Measurements from ENCODE around the gene GTF2A1.
"Not testable (repeated sequence)": the region's sequence is repeated elsewhere in the genome, so short reads cannot be mapped to it uniquely, and the experiment has no call there.

Gene GTF2A1

DNA sequence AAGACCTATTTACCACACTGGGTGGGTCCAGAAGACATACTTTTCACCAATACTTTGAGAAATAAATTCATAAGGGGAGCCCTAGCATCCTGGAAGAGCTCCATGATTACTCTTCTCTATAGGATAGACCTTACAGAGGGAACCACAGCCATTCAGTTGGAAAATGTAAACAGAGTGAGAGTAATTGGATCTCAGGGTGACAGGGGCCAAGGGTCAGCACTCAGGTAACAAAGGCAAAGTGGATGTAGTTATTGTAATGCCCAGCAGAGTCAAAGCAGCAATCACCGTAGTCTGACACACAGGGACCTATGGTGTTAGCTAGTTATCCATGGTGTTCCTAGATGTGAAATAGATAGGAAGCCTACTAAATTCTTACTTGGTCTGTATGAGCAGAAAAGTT is 10.8 kb upstream of the GTF2A1 start:
- no peak for DNase-seq (ENCODE audit: low spot score)

DNA sequence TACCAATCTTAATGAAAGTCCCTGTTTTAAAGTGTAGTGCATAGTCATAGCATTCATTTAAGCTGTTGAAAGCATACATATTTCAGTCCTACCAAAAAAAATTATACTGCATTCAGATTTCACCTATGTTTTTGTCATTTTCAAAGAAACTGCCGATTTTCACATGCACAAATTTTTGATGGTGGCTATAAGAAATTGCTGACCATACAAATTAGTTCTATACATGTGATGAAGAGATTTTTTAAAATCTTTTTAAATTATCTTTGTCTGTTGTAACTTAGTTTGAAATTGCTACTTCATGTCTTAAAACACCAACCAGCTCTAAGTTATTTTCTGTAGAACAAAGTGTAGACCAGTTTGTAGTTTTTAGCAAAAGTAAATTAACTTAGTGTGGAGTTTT is 3.5 kb upstream of the GTF2A1 start:
- no peak for DNase-seq (ENCODE audit: low spot score)

- DNase-seq (ENCODE audit: low spot score), result not testable (repeated sequence)
These were observed 3.0 kb upstream of the GTF2A1 start for GRCh38 chr14:81223788-81224187.

DNA sequence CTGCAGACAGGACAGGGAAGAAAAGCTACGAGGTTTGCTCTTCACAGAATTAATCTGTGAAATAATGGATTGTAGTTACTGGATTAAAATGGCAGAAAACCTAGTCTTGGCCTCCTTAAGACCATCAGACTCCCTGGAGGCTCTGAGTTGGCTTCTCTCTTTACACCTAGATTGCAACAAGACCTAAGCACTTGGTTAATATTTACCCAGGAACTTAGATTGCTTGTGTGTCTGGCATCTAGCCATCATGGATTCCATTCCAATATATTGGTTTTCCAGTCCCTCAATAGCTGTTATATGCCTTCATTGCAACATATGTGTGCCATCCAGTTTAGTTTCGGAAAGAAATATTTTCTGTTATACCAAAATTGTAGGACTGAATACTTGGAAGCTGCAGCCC is 1.9 kb upstream of the GTF2A1 start:
- no peak for DNase-seq (ENCODE audit: low spot score)

- DNase-seq (ENCODE audit: low spot score), result no peak
These were observed 1.4 kb upstream of the GTF2A1 start for GRCh38 chr14:81222126-81222525.

- no peak for DNase-seq (ENCODE audit: low spot score)
These were observed 882 bp upstream of the GTF2A1 start for GRCh38 chr14:81221579-81222102.

GRCh38 chr14:81220580-81220829 is 254 bp downstream of the GTF2A1 start:
- DNase-seq (ENCODE audit: low spot score), result no peak

GRCh38 chr14:81219759-81220579 is 790 bp downstream of the GTF2A1 start:
- DNase-seq (ENCODE audit: low spot score), result peak; percentile 55

DNA sequence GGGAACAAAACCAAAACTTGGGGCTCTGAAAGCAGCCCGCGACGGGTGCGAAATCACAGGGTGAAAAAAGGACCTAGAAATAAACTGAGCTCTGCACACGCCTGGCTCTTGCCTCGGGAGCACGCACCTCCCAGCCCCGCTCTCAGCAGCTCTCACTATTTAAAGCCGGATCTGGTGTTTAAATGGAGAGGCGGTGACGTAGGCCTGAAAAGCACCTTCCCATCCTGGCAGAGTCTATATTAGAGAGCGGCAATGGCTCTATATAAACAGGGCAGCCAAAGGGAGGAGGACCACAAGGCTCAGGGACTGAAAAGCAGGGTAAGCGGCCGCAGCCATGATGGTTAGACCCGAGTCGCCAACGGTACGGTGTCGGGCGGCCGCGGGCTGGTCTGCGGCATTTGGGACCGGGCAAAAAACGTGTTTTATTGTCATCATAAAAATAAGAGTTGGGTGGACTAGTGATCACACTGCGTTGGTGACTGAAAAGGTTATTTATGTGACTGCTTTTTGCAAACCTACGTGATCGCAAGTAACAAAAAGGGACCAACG is 1.5 kb downstream of the GTF2A1 start:
- peak; percentile 87 for DNase-seq (ENCODE audit: low spot score)

DNA sequence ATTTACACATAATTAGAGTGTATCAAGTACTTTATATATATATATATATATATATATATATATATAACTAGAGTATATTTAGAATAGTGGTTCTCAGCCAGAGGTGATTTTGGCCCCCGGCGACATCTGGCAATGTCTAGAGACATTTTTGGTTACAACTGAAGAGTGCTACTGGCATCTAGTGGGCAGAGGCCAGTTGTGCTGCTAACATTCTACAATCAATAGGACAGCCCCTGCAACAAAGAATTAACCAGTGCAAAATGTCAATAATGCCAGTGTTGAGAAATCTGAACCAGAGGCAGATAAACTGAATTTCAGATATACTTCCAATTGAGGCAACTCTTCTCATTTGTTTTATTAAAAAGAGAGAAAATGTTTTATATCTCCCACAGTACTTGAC is 8.9 kb downstream of the GTF2A1 start:
- DNase-seq (ENCODE audit: low spot score), result peak; percentile 16

DNA sequence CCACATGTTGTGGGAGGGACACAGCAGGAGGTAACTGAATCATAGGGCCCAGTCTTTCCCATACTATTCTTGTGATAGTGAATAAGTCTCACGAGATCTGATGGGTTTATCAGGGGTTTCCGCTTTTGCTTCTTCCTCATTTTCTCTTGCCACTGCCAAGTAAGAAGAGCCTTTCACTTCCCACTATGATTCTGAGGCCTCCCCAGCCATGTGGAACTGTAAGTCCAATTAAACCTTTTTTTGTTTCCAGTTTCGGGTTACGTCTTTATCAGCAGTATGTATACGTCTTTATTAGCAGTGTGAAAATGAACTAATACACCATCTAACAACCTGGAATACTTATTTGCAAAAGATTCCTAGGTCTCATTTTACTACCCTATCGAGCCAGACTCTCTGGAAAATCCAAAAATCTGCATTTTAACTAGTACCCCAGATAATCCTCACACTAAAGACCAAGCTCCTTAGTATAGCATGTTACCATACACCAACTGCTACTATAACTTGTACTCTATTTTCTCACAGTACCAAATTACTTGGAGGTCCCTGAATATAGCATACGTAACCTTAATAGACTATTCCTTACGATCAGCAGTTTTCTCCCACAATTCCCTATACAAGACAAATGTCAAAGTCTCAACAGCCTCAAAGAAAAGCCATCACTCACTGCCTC is 11.5 kb downstream of the GTF2A1 start:
- DNase-seq (ENCODE audit: low spot score), result no peak

DNA sequence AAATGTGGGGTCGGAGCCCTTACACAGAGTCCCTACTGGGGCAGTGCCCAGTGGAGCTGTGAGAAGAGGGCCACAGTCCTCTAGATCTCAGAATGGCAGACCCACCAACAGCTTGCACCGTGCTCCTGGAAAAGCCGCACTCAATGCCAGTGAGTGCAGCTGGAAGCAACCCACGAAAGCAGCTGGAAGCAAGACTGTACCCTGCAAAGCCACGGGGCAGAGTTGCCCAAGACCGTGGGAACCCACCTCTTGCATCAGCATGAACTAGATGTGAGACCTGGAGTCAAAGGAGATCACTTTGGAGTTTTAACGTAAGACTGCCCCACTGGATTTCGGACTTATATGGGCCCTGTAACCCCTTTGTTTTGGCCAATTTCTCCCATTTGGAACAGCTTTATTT is 12.3 kb downstream of the GTF2A1 start:
- no peak for DNase-seq (ENCODE audit: low spot score)

GRCh38 chr14:81206115-81206514 is 14.6 kb downstream of the GTF2A1 start:
- DNase-seq (ENCODE audit: low spot score), result peak; percentile 5

DNA sequence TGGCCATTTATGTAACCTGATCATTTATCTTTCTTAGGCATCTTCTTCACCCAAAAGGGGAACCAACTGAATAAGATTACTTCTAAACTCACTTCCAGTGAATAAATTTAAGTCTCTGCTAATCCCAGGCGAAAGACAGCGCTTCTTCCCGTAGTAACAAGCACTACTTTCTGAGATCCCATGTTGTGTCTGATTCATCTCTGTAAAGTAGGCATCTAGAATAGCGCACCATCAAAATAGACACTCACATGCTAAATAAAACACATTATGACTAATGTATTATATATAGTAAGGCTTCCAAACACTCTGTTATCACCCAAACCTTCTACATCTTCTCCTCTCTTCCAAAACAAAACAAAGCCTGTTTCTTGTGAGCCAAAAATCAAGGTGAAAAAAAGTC is 15.1 kb downstream of the GTF2A1 start:
- no peak for DNase-seq (ENCODE audit: low spot score)

GRCh38 chr14:81200054-81200453 is 20.7 kb downstream of the GTF2A1 start:
- no peak for DNase-seq (ENCODE audit: low spot score)

GRCh38 chr14:81199084-81199483 is 21.7 kb downstream of the GTF2A1 start:
- DNase-seq (ENCODE audit: low spot score), result no peak

- DNase-seq (ENCODE audit: low spot score), result no peak
These were observed 22.1 kb downstream of the GTF2A1 start for GRCh38 chr14:81198651-81199050.

GRCh38 chr14:81193924-81194633 is 26.7 kb downstream of the GTF2A1 start:
- DNase-seq (ENCODE audit: low spot score), result no peak

DNA sequence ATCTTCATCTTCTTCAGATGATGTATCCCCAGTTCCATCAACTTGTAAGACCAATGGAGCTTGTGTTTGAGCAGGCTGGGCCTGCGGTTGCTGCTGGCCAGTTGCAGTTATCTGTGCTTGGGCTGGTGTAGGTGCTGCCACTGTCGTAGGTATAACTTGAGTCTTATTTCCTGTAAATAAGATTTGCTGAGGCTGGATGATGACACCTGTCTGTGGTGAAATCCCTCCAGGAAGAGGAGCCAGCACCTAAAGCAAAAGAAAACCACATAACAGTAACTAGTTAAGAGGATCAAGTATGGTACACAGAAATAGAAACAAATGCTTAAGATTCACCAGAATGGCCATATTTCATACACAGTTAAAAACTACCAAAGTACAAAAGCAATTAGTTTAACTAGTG is 28.2 kb downstream of the GTF2A1 start:
- DNase-seq (ENCODE audit: low spot score), result no peak

DNA sequence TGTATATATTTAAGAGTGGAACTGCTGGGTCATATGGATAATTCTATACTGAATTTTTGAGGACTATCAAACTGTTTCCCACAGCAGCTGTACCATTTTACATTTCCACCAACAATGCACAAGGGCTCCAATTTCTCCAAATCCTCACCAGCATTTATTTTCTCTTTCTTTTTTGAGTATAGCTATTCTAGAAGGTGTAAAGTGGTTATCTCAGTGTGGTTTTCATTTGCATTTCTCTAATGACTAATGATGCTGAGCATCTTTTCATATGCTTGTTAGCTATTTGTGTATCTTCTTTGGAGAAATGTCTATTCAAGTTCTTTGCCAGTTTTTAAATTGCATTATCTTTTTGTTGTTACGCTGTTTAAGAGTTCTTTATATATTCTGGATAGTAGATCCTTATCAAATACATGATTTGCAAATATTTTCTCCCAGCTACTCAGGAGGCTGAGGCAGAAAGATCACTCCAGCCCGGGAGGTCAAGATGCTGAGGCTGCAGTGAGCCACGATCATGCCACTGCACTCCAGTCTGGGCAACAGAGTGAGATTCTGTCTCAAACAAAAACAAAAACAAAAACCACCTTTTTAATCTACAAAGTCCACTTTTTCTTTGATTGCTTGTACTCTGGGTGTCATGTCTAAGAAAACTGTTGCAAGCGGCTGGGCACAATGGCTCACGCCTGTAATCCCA is 32.8 kb downstream of the GTF2A1 start:
- no peak for DNase-seq (ENCODE audit: low spot score)

GRCh38 chr14:81179631-81180030 is 41.1 kb downstream of the GTF2A1 start:
- DNase-seq (ENCODE audit: low spot score), result no peak

DNA sequence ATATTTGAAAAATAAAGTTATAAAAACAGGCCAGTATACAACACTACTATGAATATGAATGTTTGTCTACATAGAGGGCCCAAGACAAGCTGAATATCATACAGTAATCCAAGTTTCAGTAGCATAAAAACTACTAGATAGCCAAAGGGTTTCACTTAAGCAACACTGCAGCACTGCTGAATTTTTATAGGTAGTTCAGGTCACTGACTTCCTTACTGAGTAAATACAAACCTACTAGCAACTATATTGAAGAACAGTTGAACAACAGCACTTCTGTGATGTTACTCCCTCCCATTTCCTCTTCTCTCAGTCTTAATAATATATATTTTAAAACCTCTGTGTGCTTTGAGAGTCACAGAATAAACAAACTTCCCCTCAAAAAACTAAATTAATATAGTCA is 42.7 kb downstream of the GTF2A1 start:
- DNase-seq (ENCODE audit: low spot score), result no peak
